Tibial artery (tissue), 4 donors: ENCODE measurements around the gene CDK5RAP2.
"Not testable (repeated sequence)": the region's sequence is repeated elsewhere in the genome, so short reads cannot be mapped to it uniquely, and the experiment has no call there.

Source experiments
- DNase-seq, 2 donors: peaks; one replicate each; pipeline ENCODE4 v3.0.0-alpha.2; 2019
- H3K27ac ChIP-seq, 2 donors: fragments of 200-600 bp; sonication (generic) in 1 of 2; 1 replicate in 1 of 2; 2 replicates in 1 of 2; pipeline ENCODE4 v1.5.1; 2018 to 2019; ENCODE audit warnings: mild to moderate bottlenecking in 1 of 2
- H3K27me3 ChIP-seq, 2 donors: fragments of 200-600 bp; sonication (generic) in 1 of 2; one replicate each; pipeline versions ENCODE4 v1.5.1 to v1.6.0; 2016 to 2019
- H3K36me3 ChIP-seq, 3 donors: fragments of 200-600 bp; sonication (generic) in 2 of 3; one replicate each; pipeline ENCODE4 v1.5.1; 2016 to 2019; ENCODE audit warnings: mild to moderate bottlenecking in 2 of 3
- H3K4me1 ChIP-seq, 4 donors: fragments of 200-600 bp; sonication (generic) in 2 of 4; 1 replicate in 3 of 4; 2 replicates in 1 of 4; pipeline ENCODE4 v1.5.1; 2016 to 2019
- H3K4me3 ChIP-seq, 2 donors: fragments of 200-600 bp; sonication (generic) in 1 of 2; 1 replicate in 1 of 2; 2 replicates in 1 of 2; pipeline ENCODE4 v1.5.1; 2018 to 2019; ENCODE audit warnings: mild to moderate bottlenecking in 2 of 2
- H3K9me3 ChIP-seq, 3 donors: fragments of 200-600 bp; sonication (generic) in 1 of 3; one replicate each; pipeline ENCODE4 v1.5.1; 2016 to 2019
- CTCF ChIP-seq, 2 experiments: fragments of 200-600 bp in 1 of 2; fragments of 450-650 bp in 1 of 2; IDR thresholded peaks; one replicate each; pipeline ENCODE4 v1.5.1; 2017 to 2019; ENCODE audit warnings: antibody characterized with exemption in 2 of 2, mild to moderate bottlenecking in 1 of 2, moderate library complexity in 1 of 2
- intact Hi-C: fragments of 100-400 bp; cut with DNase I; formaldehyde crosslinking; loops from one replicate; pipeline ENCODE4 v1.15.0; 2023; ENCODE audit warnings: low total_unique reads

The CDK5RAP2 gene

DNA sequence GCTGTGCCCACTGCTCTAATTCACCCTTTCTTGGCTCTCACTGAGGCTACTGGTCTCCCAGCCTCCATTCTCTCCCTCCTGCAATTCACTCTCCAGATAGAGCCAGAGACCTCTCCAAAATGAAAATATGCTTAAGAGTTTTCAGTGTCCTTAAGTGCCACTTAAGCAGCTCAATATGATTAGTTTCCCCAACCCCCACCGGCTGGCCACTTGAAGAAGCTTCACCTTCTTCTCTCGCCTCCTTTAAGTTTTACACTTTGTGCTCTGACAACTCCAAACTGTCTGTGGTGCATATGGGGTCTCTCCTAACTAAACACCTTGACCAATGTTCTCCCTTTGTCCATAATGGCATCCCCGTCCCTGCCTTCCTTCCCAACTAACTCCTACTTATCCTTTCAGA is 53.4 kb downstream of the CDK5RAP2 start:
- Histone ChIP-seq H3K4me1 (no peaks in the 10 kb centered on the region), H3K36me3 (peaks cover 70 to 89% (median 81%) of the 10 kb centered on the region in 3 donors), H3K27me3 (no peaks in the 10 kb centered on the region), H3K27ac (no peak overlapping the region), H3K9me3 (no peaks in the 10 kb centered on the region), H3K4me3 (no peak overlapping the region)
- no peak for DNase-seq
- TF ChIP-seq CTCF (IDR thresholded peaks at IDR 0.05), result no peak
- intact Hi-C loops, result no loop called here

GRCh38 chr9:120524863-120525262 is 55.1 kb downstream of the CDK5RAP2 start:
- Histone ChIP-seq H3K36me3 (peaks cover 68 to 80% (median 74%) of the 10 kb centered on the region in 3 donors), H3K27me3 (no peaks in the 10 kb centered on the region), H3K4me1 (no peaks in the 10 kb centered on the region), H3K9me3 (no peaks in the 10 kb centered on the region), H3K27ac (no peak overlapping the region), H3K4me3 (no peak overlapping the region)
- intact Hi-C loops, result no loop called here
- DNase-seq, result no peak
- no peak for TF ChIP-seq CTCF (IDR thresholded peaks at IDR 0.05)

- H3K9me3 ChIP-seq, result no peaks in the 10 kb centered on the region
- peaks cover 60 to 72% (median 66%) of the 10 kb centered on the region in 3 donors for H3K36me3 ChIP-seq
- no peak for DNase-seq
- no peak overlapping the region for H3K27ac ChIP-seq
- no peak for TF ChIP-seq CTCF (IDR thresholded peaks at IDR 0.05)
- H3K4me3 ChIP-seq, result no peak overlapping the region
- no peaks in the 10 kb centered on the region for H3K4me1 ChIP-seq
- no peaks in the 10 kb centered on the region for H3K27me3 ChIP-seq
- intact Hi-C loops, result no loop called here
Measured at GRCh38 chr9:120524038-120524437, 55.9 kb downstream of the CDK5RAP2 start.

DNA sequence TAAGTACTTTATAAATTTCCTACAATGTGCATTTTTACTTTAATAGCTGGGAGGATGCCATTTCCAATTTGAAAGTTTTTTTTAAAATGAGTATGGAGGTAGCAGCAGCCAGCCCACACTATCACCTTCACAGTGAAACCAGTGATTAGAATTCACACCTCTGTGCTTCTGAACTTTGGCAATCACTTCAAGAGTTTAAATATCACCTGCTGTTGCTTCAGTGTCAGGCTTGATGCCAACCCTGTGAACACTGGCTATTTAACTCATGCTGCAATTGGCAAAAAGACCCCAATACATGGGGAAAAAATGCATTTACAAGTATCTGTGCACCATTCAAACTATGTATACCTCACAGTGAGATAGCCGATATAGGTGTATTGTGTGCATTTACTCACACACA is 57.4 kb downstream of the CDK5RAP2 start:
- no peaks in the 10 kb centered on the region for H3K4me1 ChIP-seq
- no peak overlapping the region for H3K27ac ChIP-seq
- DNase-seq, result no peak
- intact Hi-C loops, result no loop called here
- H3K4me3 ChIP-seq, result no peak overlapping the region
- no peaks in the 10 kb centered on the region for H3K9me3 ChIP-seq
- TF ChIP-seq CTCF (IDR thresholded peaks at IDR 0.05), result no peak
- peaks cover 51 to 70% (median 53%) of the 10 kb centered on the region in 3 donors for H3K36me3 ChIP-seq
- H3K27me3 ChIP-seq, result no peaks in the 10 kb centered on the region

- no peaks in the 10 kb centered on the region for H3K27me3 ChIP-seq
- H3K36me3 ChIP-seq, result peaks cover 45 to 70% (median 53%) of the 10 kb centered on the region in 3 donors
- no peaks in the 10 kb centered on the region for H3K9me3 ChIP-seq
- H3K4me1 ChIP-seq, result no peaks in the 10 kb centered on the region
- intact Hi-C loops, result no loop called here
- no peak overlapping the region for H3K27ac ChIP-seq
- no peak for DNase-seq
- no peak for TF ChIP-seq CTCF (IDR thresholded peaks at IDR 0.05)
- no peak overlapping the region for H3K4me3 ChIP-seq
Measured at GRCh38 chr9:120522032-120522431, 57.9 kb downstream of the CDK5RAP2 start.

GRCh38 chr9:120521101-120521500 is 58.9 kb downstream of the CDK5RAP2 start:
- no peak overlapping the region for H3K27ac ChIP-seq
- H3K36me3 ChIP-seq, result peaks cover 42 to 70% (median 52%) of the 10 kb centered on the region in 3 donors
- H3K27me3 ChIP-seq, result no peaks in the 10 kb centered on the region
- H3K4me1 ChIP-seq, result no peaks in the 10 kb centered on the region
- no peak overlapping the region for H3K4me3 ChIP-seq
- H3K9me3 ChIP-seq, result no peaks in the 10 kb centered on the region
- TF ChIP-seq CTCF (IDR thresholded peaks at IDR 0.05), result no peak
- DNase-seq, result no peak
- intact Hi-C loops, result no loop called here

- DNase-seq, intact Hi-C loops, H3K27ac ChIP-seq, H3K4me3 ChIP-seq, H3K9me3 ChIP-seq, H3K27me3 ChIP-seq, H3K4me1 ChIP-seq: not testable (repeated sequence)
- H3K36me3 ChIP-seq, result peaks cover 49 to 72% (median 51%) of the 10 kb centered on the region in 3 donors
Measured at GRCh38 chr9:120515996-120516395, 64.0 kb downstream of the CDK5RAP2 start.

DNA sequence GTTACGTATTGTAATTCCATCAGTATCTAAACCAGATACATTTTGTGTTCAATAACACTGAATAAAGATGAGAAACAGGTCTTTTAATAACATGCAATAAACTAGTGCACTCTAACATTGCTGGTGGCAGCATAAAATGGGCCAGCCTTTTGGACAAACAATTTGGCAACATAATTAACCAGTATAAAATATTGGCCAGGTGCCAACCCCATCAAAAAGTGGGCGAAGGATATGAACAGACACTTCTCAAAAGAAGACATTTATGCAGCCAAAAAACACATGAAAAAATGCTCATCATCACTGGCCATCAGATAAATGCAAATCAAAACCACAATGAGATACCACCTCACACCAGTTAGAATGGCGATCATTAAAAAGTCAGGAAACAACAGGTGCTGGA is 64.5 kb downstream of the CDK5RAP2 start:
- Histone ChIP-seq H3K36me3 (peaks cover 53 to 77% (median 54%) of the 10 kb centered on the region in 3 donors), H3K9me3 (peaks cover 0 to 11% (median 0%) of the 10 kb centered on the region in 3 donors)
- DNase-seq, H3K4me3 ChIP-seq, H3K27ac ChIP-seq, H3K4me1 ChIP-seq, H3K27me3 ChIP-seq, intact Hi-C loops: not testable (repeated sequence)
